Fibroblast of skin of right quadriceps (primary cell): ENCODE data around the gene DNAAF8.

ENCODE experiments used
- DNase-seq: peaks from one replicate; pipeline ENCODE4 v3.0.0-alpha.2; 2013

Gene DNAAF8

GRCh38 chr16:4753227-4753626, 18.9 kb downstream of the DNAAF8 start:
- no peak for DNase-seq

- no peak for DNase-seq
Measured at GRCh38 chr16:4754865-4755264, 20.5 kb downstream of the DNAAF8 start.

- DNase-seq: no peak
Measured at GRCh38 chr16:4755687-4756086, 21.4 kb downstream of the DNAAF8 start.

GRCh38 chr16:4760221-4760910, 26.0 kb downstream of the DNAAF8 start:
- no peak for DNase-seq

- no peak for DNase-seq
Measured at GRCh38 chr16:4762205-4762604, 27.9 kb downstream of the DNAAF8 start.

GRCh38 chr16:4763791-4764190, 29.5 kb downstream of the DNAAF8 start:
- DNase-seq: no peak

- DNase-seq: no peak
Measured at GRCh38 chr16:4765511-4766474, 31.5 kb downstream of the DNAAF8 start.

GRCh38 chr16:4766875-4767628, 32.7 kb downstream of the DNAAF8 start, which contains the start of gene ZNF500:
Gene ZNF500, minus strand, starts transcription at chr16:4767162. Its CDS starts 1,184 bp downstream, at chr16:4765978.
- peak; percentile 94 for DNase-seq

GRCh38 chr16:4767872-4768548, 33.7 kb downstream of the DNAAF8 start:
- DNase-seq: no peak

GRCh38 chr16:4768549-4769305, 34.4 kb downstream of the DNAAF8 start:
- peak; percentile 95 for DNase-seq

- no peak for DNase-seq
Measured at GRCh38 chr16:4769306-4769638, 34.9 kb downstream of the DNAAF8 start.

- DNase-seq: no peak
Measured at GRCh38 chr16:4771646-4772045, 37.3 kb downstream of the DNAAF8 start.

GRCh38 chr16:4772351-4772750, 38.0 kb downstream of the DNAAF8 start:
- no peak for DNase-seq

- DNase-seq: no peak
Measured at GRCh38 chr16:4775005-4775404, 40.7 kb downstream of the DNAAF8 start.

GRCh38 chr16:4776141-4776705, 41.9 kb downstream of the DNAAF8 start:
- DNase-seq: no peak

GRCh38 chr16:4777339-4778049, 43.2 kb downstream of the DNAAF8 start:
- no peak for DNase-seq

- DNase-seq: no peak
Measured at GRCh38 chr16:4778050-4778392, 43.7 kb downstream of the DNAAF8 start.

- no peak for DNase-seq
Measured at GRCh38 chr16:4780235-4780634, 45.9 kb downstream of the DNAAF8 start.

GRCh38 chr16:4783251-4783950, 49.1 kb downstream of the DNAAF8 start:
- DNase-seq: no peak

- no peak for DNase-seq
Measured at GRCh38 chr16:4783951-4784336, 49.6 kb downstream of the DNAAF8 start.
